Kidney epithelial cell (primary cell): ENCODE data around the gene PGA3. TPM values are rescaled to one million over a fixed set of nuclear protein-coding genes. Genes with fewer than 3 reads are reported as not detected.

Experiments
- DNase-seq: peaks from one replicate; pipeline ENCODE4 v3.0.0-alpha.2; 2010; ENCODE audit warnings: low read depth
- H3K27me3 ChIP-seq: 2 replicates; pipeline ENCODE4 v1.6.0; 2011; ENCODE audit warnings: low read length; ENCODE audit not compliant: control insufficient read depth, insufficient read depth
- H3K36me3 ChIP-seq: 2 replicates; pipeline ENCODE4 v1.5.1; 2011; ENCODE audit warnings: low read length; ENCODE audit not compliant: control insufficient read depth, insufficient read depth
- H3K4me3 ChIP-seq: 2 replicates; pipeline ENCODE4 v1.5.1; 2011; ENCODE audit warnings: low read depth, mild to moderate bottlenecking, control low read depth, low read length
- total RNA-seq: library from RNA; depleted of rRNA; stranded (reverse); fragments of >200 nt; gene quantifications from 2 replicates; pipeline ENCODE4 v1.2.3, GENCODE V29; 2015
- TF ChIP-seq, protein P1 (sequence below): IDR thresholded peaks from 2 replicates; pipeline ENCODE4 v1.5.1; 2011; ENCODE audit warnings: mild to moderate bottlenecking, moderate library complexity, low read length, control low read depth, inconsistent platforms; ENCODE audit not compliant: insufficient read depth, poor library complexity, severe bottlenecking

PGA3 gene
- total RNA-seq, 1 donor from 2014 or later, result not detected

DNA sequence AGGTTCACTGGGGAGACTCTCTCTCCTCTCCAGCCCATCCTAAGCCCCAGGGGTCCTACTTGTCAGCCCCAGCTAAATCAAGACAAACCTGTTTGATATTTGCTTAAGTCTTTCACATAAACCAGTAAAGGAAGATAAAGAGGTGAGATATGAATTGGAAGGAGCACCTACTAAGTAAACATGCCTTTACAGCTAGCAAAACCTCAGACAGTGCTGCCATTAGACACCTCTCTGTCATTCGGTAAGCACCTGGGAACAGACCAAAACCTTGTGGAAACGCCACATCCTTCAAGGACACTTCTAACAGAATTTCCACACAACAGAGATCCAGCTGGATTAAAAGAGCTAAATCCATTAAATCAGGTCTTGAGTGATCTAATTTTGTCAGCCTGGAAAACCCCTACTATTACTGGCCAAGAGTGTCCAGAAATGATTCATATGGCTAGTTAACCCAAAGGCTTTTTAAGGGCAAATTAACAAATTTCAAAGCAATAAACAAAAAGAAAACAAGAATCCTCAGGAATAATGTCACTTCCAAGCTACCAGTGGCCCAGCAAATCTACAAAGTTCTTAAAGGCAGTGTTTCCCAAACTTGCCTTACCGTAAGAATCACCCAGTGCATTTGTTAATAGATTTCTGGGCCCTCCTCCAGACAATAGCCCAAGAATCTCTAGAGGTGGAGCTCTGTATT, 44.5 kb upstream of the PGA3 start:
- TF ChIP-seq, protein P1, sequence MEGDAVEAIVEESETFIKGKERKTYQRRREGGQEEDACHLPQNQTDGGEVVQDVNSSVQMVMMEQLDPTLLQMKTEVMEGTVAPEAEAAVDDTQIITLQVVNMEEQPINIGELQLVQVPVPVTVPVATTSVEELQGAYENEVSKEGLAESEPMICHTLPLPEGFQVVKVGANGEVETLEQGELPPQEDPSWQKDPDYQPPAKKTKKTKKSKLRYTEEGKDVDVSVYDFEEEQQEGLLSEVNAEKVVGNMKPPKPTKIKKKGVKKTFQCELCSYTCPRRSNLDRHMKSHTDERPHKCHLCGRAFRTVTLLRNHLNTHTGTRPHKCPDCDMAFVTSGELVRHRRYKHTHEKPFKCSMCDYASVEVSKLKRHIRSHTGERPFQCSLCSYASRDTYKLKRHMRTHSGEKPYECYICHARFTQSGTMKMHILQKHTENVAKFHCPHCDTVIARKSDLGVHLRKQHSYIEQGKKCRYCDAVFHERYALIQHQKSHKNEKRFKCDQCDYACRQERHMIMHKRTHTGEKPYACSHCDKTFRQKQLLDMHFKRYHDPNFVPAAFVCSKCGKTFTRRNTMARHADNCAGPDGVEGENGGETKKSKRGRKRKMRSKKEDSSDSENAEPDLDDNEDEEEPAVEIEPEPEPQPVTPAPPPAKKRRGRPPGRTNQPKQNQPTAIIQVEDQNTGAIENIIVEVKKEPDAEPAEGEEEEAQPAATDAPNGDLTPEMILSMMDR, result no peak
- Histone ChIP-seq H3K4me3 (no peak overlapping the region), H3K27me3 (no peaks in the 10 kb centered on the region), H3K36me3 (no peaks in the 10 kb centered on the region)
- peak; percentile 71 for DNase-seq

DNA sequence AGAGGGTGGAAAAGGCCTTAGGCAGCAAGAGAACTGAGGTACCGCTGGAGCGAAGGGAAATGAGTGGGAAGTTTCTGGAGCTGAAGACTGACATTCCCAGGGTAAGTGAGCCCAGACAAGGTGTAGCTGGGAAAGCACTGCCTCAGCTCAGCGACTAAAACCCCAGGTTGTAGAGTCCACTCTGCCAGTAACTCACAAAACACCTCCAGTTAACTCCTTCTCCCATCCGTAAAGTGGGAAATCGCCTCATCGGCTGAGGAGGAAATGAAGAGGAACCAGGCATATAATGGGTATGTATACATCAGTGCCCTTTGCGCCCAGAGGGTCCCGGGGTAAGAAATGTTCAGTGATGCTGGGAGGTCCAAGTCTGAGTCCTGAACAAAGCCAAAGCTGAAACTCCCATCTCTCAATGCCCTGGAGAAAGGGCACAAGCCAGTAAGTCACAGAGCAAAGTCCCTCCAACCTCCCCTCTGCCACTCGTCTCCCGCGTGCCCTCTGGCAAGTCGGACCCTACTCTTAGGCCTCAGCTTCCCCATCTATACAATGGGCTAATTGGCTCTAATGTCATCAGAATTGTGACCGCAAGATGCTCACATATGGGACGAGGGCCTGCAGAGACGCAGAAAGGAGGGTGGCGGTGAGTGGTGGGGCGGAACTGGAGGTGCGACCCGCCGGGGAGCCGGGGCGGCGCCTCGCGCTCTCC, 42.7 kb upstream of the PGA3 start:
- H3K4me3 ChIP-seq, result peak overlapping the region; percentile 59
- H3K27me3 ChIP-seq, result no peaks in the 10 kb centered on the region
- DNase-seq, result no peak
- no peaks in the 10 kb centered on the region for H3K36me3 ChIP-seq
- TF ChIP-seq, protein P1, result no peak

DNA sequence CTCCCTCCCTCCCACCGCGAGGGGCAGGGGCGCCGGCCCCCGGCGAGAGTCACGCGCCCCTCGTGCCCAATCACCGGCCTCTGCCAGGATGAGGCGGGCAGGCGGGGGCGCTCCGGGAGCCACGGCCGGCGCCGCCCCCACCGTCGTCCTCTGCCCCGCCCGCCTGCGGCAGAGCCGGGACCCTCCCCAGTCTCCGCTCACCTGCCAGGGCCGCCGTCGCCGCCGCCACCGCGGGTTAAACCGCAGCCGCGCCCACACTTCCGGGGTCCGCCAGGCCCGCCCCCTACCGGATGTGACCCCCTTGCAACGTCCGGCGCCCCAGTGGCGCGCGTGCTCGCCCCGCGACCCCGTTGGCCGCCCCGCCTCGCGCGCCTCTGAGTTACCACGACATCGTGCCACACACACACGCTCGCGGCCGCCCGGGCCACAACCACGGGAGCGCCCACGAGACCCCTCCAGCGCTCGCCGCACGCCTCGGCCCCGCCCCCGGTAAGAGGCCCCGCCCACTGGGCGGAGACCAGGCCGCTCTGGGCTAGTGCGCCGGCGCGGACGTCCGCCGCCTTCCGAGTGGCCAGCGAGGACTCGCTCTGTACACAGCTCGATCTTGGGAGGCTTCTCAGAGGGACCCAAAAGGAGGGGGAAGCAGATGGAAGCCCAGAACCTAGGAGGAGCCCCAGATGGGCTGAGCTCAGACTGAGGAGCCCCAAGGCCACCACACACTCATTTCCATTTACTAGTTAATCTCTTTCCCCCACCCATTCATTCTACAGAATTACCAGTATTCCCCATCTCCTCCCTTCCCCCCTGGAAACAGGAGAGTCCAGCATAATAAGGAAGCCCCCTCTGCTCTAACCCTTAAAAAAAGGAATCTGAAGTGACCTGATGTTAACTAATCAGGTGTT, 41.9 kb upstream of the PGA3 start, which contains the start of gene VPS37C:
TSS of gene VPS37C (minus strand) at position 237 of the 902 bp plus-strand sequence. CDS start 22,597 bp downstream, outside the sequence.
- DNase-seq, result peak; percentile 34
- no peaks in the 10 kb centered on the region for H3K27me3 ChIP-seq
- H3K36me3 ChIP-seq, result no peaks in the 10 kb centered on the region
- TF ChIP-seq, protein P1, result no peak
- peak within 1 kb of the TSS; percentile 59 for H3K4me3 ChIP-seq

DNA sequence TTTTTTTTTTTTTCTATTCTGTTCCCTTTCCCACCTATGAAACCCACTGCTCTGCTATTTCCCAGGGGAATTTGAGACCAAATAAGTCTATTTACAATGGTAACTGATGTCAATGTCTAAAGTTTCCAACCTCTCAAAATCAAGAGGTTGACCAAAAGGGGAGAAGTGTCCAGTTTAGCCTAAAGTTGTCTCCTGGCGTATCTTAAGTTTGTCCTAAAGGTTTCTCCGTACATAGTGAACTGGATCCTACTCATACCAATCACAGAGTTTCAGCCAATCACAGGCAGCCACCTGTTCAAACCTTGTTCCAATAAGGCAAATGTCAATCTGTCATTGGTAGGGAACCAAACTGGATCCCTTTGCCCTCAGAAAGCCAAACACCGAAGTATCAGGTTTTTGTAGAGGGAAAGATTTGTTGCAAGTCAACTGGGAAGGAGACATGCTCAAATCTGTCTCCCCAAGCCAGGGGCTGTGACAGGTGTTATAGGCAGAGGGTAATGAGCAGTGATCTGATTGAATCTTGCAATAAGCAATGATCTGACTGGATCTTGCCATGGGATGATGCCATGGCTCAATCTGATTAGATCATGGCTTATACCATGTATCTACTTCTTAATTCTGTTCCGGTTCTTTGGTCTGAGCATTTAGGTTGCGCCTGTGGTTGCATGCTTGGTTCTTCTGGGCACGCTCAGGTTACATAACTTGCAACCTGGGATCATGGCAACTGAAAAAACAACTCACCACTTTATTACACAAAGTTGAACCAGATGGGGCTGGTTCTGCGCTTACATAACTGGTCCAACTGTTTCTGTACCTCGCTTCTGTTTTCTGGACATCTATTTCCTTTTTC, 41.0 kb upstream of the PGA3 start:
- DNase-seq, result no peak
- TF ChIP-seq, protein P1, result no peak
- H3K4me3 ChIP-seq, result peak overlapping the region; percentile 59
- H3K36me3 ChIP-seq, result no peaks in the 10 kb centered on the region
- H3K27me3 ChIP-seq, result no peaks in the 10 kb centered on the region

DNA sequence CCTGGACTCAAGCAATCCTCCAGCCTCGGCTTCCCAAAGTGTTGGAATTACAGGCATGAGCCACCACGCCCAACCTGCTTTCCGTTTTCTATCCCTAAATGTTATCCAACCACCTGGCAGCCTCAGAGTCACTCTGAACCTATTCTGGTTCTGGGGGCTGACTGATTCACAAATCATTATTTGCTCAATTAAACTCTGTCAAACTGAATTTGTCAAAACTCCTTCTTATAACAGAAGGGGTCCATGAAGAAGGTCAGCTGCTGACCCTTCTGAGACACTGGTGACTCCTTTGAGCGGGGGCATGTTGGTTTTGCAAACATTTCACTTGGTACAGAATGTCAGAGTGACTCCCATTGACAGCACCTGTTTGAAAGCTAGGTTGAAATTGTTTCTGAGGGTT, 40.3 kb upstream of the PGA3 start:
- no peaks in the 10 kb centered on the region for H3K27me3 ChIP-seq
- H3K36me3 ChIP-seq, result no peaks in the 10 kb centered on the region
- TF ChIP-seq, protein P1, result no peak
- no peak overlapping the region for H3K4me3 ChIP-seq
- no peak for DNase-seq
